HG03108 (cell line): Measurements from ENCODE around the gene ADAMTS16.

Source experiments
- ATAC-seq: cut with Tn5 transposase; IDR thresholded peaks from one replicate; pipeline ENCODE4 v1.9.1; 2021; ENCODE audit warnings: moderate library complexity; ENCODE audit not compliant: unreplicated experiment

ADAMTS16 gene

DNA sequence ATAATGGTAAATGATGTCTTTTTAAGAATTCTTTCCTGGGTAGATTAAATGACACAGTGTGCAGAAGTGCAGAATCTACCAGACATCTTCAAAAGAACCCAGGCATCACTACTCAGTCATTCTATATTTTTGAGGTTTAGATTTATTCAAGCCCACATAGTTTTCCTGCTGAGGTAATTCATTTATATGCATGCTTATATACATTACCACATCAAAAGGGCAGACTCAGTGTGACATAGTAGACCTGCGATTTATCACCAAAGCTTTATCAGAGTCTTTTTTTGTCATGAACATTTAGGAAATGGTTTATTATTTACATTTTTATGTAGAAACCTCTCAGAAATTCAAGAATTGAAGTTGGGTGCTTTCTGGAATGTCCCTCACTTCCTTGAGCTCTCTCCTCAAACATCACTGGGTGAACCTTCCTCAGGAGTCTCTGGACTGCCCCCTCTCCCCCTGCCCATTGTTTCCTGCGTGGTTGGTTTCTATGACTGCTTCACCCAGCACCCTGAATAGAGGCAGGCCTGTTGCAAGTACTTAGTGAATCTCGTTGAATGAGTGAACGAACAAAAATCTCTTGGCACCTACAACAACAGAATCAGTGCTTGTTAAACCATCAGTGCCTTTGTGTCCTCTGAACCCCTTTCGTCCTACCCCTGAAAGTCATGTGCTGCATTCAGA lies 42.5 kb downstream of the ADAMTS16 start:
- ATAC-seq, result no peak

- no peak for ATAC-seq
These were observed 43.1 kb downstream of the ADAMTS16 start for GRCh38 chr5:5183189-5183699.

DNA sequence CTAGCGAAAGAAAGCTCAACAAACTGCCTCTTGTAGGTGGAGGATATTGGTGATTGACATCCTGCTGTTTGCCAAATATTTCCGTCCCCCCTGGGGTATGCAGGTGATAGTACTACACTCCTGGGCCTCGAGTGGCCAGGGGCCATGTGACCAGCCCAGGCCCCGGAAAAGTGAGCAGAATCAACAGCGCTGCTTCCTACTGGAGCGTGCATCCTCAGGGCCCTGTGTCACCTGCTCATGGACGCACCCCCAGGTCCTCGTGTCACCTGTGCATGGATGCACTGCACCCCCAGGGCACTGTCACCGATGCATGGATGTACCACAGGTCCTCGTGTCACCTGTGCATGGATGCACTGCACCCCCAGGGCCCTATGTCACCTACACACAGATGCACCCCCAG lies 43.8 kb downstream of the ADAMTS16 start:
- no peak for ATAC-seq

DNA sequence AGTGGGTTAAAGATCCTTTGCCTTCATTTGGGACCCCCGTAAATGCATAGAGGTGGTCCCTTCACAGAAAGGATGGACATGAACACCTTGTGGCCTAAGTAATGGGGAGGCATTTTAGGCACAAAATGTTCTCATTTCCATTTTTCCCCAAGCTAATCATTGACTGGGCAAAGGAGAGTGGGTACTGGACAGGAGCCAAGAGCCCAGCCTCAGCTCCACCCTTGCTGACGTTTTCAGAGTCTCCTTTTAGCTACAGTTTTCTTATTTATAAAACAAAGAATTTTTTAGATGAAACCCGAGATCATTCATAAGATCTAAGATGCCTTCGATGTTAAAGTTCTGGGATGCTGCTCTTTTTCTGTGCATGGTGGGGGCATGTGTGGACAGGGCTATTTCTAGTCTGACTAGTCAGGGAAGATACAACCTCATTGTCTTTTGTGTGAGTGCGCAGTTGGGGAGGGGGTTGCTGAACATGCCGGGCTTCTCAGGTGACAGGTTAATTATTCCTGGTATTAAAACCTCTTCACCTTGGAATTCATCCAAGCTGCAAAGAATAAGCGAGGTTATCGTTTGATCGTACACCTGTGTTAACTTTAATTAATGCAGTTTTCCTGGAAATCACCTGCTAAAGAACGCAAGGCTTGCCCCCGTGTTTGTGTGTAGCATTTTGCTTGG lies 48.4 kb downstream of the ADAMTS16 start:
- ATAC-seq, result no peak

- no peak for ATAC-seq
These were observed 48.9 kb downstream of the ADAMTS16 start for GRCh38 chr5:5189051-5189430.

- ATAC-seq, result no peak
These were observed 51.8 kb downstream of the ADAMTS16 start for GRCh38 chr5:5191906-5192305.

- ATAC-seq, result no peak
These were observed 52.6 kb downstream of the ADAMTS16 start for GRCh38 chr5:5192681-5193080.

GRCh38 chr5:5195128-5195918 lies 55.2 kb downstream of the ADAMTS16 start:
- ATAC-seq, result no peak

GRCh38 chr5:5198135-5198534 lies 58.0 kb downstream of the ADAMTS16 start:
- no peak for ATAC-seq

DNA sequence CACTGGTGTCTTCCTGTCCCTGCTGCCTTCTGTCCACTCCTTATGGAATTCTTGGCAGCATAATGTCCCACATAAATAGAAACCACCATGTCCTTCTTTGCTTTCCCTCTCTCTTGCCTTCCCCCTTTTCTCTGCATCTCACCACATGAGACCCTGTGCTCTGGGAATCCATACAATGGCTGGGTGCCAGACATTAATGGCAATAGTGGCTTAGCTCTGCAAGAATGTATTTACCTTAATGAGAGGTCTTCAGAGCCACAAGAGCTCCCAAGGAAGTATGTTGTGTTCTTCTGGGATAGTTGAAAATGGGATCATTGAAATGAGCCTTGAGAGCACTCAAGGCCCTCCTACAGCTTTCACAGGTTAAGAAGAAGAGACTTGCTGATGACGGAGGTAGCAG lies 58.7 kb downstream of the ADAMTS16 start:
- no peak for ATAC-seq

- ATAC-seq, result no peak
These were observed 59.4 kb downstream of the ADAMTS16 start for GRCh38 chr5:5199495-5199894.

DNA sequence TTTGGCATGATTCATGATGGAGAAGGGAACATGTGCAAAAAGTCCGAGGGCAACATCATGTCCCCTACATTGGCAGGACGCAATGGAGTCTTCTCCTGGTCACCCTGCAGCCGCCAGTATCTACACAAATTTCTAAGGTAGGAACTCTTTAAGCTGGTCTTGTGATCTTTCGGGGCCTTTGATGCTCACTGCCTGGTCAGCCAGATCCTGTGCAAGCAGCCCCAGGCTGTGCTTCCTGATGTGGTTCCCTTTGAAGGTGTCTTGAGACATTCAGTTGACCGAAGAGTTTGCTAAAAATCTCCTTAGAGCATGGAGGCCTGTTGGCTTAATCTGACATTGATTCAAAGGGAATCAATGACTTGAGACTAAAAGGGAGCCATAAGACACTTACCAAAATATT lies 60.0 kb downstream of the ADAMTS16 start:
- no peak for ATAC-seq

- ATAC-seq, result no peak
These were observed 62.2 kb downstream of the ADAMTS16 start for GRCh38 chr5:5202321-5202720.

- no peak for ATAC-seq
These were observed 63.3 kb downstream of the ADAMTS16 start for GRCh38 chr5:5203451-5203850.

DNA sequence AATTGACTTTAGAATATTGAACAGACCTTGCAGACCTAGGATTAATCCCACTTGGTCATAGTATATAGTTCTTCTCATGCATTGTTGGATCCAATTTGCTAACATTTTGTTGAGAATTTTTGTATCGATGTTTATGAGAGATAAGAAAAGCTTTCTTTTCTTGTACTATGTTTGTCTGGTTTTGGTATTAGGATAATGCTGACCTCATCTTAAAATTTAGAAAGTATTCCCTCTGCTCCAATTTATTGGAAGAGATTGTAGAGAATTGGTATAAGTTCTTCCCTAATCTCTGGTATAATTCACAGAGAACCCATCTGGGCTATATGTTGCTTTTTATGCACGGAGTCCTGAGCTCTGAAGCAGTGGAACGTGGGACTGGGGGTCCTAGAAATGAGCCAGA lies 67.7 kb downstream of the ADAMTS16 start:
- no peak for ATAC-seq

DNA sequence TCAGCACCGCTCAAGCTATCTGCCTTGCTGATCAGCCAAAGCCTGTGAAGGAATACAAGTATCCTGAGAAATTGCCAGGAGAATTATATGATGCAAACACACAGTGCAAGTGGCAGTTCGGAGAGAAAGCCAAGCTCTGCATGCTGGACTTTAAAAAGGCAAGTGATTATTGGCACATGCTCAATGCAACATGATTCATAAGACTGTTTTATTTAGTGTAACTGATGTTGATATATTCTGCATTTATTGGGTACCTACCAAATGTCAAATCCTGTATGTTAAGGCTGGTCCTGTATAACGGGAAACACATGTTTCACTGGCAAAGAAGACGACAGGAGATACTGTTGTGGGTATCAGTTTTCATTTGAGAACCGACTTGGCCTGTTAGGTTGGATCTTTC lies 69.0 kb downstream of the ADAMTS16 start:
- ATAC-seq, result no peak

DNA sequence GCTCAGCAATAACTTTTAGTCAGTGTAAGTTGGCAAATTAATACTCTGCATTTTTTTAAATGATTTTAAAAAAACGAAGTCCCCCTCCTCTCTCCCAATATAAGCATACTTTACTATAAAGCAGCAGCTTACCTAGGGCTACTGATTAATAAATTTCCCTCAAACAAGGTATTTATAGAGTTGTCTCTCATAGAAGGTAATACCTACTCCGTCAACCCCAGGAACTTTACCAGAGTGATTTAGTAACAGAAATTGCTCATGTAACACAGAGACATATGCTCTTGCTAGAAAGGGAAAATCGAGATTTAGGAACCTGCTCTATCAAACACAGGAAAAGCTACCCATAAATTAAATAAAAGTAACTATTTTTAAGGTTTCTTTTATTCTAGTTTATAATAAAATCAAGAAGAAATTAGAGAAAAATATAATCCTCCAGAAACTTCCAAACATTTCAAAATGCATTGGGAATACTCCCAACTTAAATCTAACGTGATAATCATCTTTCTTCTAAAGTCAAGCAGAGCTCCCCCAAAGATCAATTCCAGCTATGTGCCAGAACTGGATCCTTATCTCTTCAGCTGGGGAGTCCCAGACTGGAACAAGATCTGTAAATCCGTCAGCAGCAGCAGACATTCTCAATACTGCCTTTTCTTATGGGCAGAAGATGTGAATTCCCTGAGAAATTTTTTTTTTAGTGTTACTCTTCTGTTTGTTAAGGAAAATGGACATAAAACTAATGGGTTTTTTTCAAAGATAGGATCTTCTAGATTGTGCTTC lies 69.6 kb downstream of the ADAMTS16 start:
- ATAC-seq, result no peak

DNA sequence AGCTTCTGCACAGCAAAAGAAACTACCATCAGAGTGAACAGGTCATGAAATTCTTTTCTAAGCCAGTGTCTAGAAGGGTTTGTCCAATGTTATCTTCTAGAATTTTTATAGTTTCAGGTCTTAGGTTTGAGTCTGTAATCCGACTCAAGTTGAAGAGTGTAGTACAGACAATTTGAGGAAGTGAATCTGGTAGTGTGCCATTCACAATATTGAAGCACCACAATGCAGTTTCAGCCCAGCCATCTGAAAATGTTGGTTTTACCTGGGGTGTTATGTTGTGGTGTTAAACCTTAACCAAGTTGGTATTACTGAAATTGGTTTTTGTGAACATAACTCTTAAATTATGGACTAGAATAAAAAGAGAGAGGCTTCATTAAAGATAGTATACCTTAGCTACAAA lies 77.2 kb downstream of the ADAMTS16 start:
- ATAC-seq, result peak; percentile 89

GRCh38 chr5:5218396-5218795 lies 78.3 kb downstream of the ADAMTS16 start:
- no peak for ATAC-seq

DNA sequence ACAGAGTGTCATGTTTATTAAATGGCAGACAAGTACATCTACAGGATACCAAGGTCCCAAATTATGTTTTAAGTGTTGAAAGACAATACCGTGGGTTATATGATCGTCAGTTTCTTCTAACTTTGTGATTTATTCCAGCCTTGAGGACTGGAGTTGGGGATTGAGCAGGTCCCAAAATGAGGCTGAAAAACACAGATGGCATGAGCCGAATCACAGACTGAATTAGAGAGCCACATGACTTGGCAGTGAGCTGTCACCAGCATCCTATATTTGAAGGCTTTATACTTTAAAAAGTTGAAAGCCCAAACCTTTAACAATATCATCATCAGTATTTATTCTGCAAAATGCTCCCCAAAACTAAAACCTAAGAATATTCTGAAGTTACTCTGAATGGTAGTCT lies 79.4 kb downstream of the ADAMTS16 start:
- no peak for ATAC-seq
